Upper lobe of left lung (tissue), 4 donors: ENCODE data around the gene SHISA6.

Experiments
- EP300 ChIP-seq, 4 donors: sonication (generic); formaldehyde crosslinking; IDR thresholded peaks; one replicate each; pipeline ENCODE4 v1.5.1; 2017; ENCODE audit warnings: antibody characterized with exemption in 4 of 4, control low read depth in 2 of 4
- POLR2A ChIP-seq, 4 donors: fragments of 450-650 bp; IDR thresholded peaks; one replicate each; pipeline ENCODE4 v1.5.1; 2016 to 2017; ENCODE audit warnings: antibody characterized with exemption in 4 of 4, mild to moderate bottlenecking in 2 of 4
- POLR2AphosphoS5 ChIP-seq, 2 donors: sonication (generic); formaldehyde crosslinking; IDR thresholded peaks; one replicate each; pipeline ENCODE4 v1.5.1; 2017; ENCODE audit warnings: antibody characterized with exemption in 2 of 2
- TF ChIP-seq, protein P1 (sequence below), 6 experiments: fragments of 450-650 bp in 4 of 6; fragments of 200-600 bp in 2 of 6; sonication (generic) in 2 of 6; IDR thresholded peaks; one replicate each; pipeline ENCODE4 v1.5.1; 2016 to 2019; ENCODE audit warnings: antibody characterized with exemption in 6 of 6

DNA sequence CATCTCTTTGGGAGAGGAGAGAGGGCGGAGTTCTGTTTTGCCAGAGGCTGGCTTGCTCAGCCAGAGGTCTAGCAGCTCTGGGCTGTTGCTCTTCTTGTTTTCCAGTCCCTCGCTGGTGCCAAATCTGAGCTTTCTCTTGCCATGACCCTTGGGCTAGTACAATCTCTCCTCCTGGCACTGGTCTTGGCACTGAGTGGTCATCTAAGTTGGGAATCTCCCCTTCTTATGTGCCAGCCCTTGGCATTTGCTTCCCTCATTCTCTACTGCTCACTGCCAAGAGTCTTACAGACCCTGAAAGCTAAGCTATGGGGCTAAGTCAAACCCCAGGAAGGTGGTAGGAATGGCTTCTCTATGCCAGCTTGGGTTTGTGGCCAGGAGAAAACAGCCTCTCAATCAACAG lies 148.6 kb downstream of the SHISA6 start:
- no peak for TF ChIP-seq POLR2A (IDR thresholded peaks at IDR 0.05)
- TF ChIP-seq, protein P1, sequence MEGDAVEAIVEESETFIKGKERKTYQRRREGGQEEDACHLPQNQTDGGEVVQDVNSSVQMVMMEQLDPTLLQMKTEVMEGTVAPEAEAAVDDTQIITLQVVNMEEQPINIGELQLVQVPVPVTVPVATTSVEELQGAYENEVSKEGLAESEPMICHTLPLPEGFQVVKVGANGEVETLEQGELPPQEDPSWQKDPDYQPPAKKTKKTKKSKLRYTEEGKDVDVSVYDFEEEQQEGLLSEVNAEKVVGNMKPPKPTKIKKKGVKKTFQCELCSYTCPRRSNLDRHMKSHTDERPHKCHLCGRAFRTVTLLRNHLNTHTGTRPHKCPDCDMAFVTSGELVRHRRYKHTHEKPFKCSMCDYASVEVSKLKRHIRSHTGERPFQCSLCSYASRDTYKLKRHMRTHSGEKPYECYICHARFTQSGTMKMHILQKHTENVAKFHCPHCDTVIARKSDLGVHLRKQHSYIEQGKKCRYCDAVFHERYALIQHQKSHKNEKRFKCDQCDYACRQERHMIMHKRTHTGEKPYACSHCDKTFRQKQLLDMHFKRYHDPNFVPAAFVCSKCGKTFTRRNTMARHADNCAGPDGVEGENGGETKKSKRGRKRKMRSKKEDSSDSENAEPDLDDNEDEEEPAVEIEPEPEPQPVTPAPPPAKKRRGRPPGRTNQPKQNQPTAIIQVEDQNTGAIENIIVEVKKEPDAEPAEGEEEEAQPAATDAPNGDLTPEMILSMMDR (IDR thresholded peaks at IDR 0.05), result no peak
- no peak for TF ChIP-seq POLR2AphosphoS5 (IDR thresholded peaks at IDR 0.05)
- no peak for TF ChIP-seq EP300 (IDR thresholded peaks at IDR 0.05)
